Occipital lobe (tissue), 2 donors: ENCODE data around the gene FILIP1. TPM values are rescaled to one million over a fixed set of nuclear protein-coding genes. Genes with fewer than 3 reads are reported as not detected.

Experiments
- DNase-seq: peaks from one replicate; lab custom pipeline; 2025; lab: John Stamatoyannopoulos, UW
- total RNA-seq: library from RNA; depleted of rRNA; stranded (reverse); fragments of >200 nt; gene quantifications from one replicate; pipeline ENCODE4 v1.2.3, GENCODE V29; 2014

Gene FILIP1
- 4.5 TPM for total RNA-seq

GRCh38 chr6:75493400-75494064, at the start of gene FILIP1:
Gene FILIP1 (minus strand): TSS chr6:75493800. CDS start chr6:75414972, 78,828 bp downstream.
- peak; percentile 6 for DNase-seq

DNA sequence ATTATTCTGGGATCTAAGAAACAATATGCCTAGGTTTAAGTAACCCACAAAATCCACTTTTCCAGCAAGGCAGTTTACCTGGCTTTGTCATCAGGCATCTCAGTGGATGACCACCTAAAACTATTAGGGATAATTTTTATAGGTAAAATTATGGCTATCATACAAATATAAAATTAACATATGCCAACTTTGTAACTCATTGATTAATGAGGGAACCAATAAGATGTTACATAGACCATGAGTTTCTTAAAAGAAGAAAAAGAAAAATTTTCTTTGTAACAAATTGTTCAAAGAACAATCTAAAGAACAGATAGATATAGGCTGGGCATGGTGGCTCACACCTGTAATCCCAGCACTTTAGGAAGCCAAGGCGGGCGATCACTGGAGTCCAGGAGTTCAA, 49.7 kb upstream of the FILIP1 start:
- no peak for DNase-seq

DNA sequence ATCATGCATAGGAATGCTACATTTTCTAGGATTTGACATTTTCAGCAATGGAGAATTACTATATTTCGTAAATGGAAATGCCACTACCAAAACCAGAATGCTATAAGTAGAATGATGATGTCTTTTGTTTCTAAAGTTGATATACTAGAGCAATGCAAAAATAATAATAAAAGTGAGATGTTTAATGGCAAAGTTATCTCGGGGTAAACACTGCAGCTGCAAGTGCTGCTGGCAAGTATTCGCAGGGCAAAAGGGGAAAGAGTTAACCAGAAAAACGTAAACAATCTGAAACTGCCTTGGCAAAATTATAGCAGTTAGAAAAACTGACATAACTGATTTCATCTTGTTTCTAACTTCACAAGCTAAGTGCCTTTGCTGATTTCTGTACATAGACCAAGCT, 45.5 kb upstream of the FILIP1 start:
- no peak for DNase-seq

DNA sequence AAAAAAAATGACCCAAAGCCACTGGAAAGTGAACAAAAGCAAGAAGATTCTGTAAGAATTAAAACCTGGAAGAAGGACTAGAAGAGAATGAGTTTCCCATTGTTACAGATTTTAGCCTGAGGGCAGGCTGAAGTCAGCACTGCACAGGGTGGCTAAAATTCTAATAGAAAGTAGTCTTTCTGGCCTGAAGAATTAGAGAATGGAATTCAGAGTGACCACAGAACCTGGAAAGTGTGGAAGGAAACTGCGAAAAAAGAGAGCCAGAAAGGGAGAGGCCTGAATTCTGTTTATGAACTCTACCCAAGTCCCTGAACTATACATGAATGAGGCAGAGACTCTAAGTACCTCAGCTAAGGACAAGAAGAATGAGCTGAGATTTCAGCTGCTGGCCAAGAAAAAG, 38.9 kb upstream of the FILIP1 start:
- no peak for DNase-seq

DNA sequence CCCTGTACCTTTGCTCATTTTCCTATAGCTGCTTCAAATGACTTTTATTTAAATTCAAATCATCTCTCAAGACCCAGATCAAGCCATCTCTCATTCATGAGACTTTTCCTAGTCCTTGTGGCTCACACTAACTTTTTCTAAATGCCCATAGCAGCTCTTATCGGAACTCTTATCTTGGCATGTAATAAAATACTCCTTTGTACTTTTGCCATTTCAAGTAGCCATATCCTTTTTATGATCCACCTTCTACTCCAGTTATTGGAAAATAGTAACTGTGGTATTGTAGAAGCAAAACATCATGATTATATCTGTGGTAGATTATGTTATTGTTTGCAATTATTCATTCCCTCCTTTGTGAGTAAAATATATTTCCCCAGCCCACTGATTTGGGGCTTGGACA, 37.6 kb upstream of the FILIP1 start:
- no peak for DNase-seq

- DNase-seq = no peak
Observed at GRCh38 chr6:75530696-75531095, 37.1 kb upstream of the FILIP1 start.

DNA sequence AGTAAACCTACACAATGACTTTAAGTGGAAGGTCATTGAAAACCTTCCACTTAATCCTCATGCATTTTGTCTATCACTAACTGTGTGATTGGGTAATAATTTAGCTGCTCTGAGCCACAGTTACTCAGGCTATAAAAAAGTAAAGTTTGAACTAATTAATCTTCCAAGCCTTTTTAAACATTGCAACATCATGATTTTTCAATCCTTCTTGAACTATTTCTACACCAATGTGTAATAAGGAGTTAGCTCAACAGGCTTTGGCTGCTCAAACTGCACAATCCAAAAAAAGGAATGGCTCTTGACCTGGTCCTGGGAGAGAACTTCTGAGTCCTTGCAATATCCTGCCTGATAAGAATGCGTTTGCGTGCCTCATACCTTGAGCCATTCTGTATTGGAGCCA, 34.8 kb upstream of the FILIP1 start:
- DNase-seq = no peak

GRCh38 chr6:75526502-75527127, 33.0 kb upstream of the FILIP1 start:
- no peak for DNase-seq

DNA sequence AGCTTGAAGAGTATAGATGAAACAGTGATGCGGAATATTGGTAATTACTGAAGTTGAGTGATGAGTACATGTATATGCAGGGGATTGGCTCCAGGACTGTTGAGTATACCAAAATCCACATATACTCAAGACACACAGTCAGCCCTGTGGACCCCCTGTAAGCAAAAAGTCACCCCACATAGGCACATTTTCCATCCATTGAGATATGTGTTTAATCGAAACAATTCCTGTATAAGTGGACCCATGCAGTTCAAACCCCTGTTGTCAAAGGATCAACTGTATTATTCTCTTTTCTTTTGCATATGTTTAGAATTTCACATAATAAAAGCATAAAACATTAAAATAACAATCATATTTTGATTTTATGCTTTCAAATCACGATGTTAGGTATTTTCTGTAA, 32.1 kb upstream of the FILIP1 start:
- no peak for DNase-seq

- DNase-seq = no peak
Observed at GRCh38 chr6:75524322-75524972, 30.8 kb upstream of the FILIP1 start.

GRCh38 chr6:75516757-75517156, 23.2 kb upstream of the FILIP1 start:
- no peak for DNase-seq

DNA sequence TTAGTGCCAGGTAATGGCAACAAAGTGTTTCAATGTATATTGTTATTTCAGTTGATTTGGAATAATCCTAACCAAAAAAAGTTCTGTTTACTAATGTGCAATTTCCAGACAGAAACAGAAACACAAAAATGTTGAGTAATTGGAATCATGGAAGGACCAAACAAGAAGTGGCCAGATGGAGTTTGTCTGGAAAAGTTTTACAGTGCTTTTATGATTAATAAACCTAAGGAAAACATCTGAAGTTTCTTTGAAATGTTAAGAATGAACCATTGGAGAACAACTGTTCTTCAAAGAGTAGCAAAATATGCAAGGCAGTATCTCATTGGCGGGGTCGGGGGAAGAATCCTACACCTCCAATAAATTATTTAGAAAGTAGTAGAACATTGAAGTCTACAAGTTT, 19.0 kb upstream of the FILIP1 start:
- DNase-seq = no peak

GRCh38 chr6:75505424-75505823, 11.8 kb upstream of the FILIP1 start:
- no peak for DNase-seq

- DNase-seq = no peak
Observed at GRCh38 chr6:75504465-75505222, 11.0 kb upstream of the FILIP1 start.

DNA sequence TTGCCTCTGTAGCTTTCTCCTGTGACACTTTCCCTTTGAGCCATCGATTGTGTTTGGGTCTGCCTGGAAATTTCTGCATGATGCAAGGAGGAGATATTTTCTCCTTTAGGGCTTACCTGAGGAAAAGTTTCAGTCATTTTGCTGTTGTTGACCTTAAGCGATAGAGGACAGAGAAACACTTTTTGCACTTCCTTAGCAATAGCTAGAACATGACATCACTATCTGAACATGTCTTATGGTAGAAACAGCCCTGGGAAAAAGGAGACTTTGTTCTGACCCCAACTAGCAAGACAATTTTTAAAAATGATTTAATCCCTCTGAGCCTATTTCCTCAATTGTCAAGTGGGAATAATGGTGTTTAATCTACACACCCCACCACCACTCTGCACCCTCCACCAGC, 9.7 kb upstream of the FILIP1 start:
- no peak for DNase-seq

DNA sequence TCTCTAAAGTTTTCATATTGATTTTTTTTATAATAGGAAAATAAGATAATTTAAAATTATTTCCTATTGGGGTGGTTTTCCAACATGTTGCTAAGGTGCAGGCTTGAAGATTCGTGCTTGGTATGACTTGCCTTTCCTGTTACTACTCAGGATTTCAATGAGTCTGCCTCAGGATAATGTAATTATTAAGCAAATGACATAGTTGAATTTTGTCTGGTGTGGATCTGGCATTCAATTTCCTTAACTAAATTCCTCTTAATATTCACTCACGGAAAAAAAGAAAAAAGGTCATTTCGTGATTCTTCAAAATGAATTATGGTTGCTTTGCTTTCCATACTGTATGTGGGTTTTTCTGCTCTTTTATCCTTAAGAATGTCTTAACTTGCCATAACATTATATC, 9.3 kb upstream of the FILIP1 start:
- DNase-seq = no peak

GRCh38 chr6:75501756-75502155, 8.2 kb upstream of the FILIP1 start:
- DNase-seq = no peak

DNA sequence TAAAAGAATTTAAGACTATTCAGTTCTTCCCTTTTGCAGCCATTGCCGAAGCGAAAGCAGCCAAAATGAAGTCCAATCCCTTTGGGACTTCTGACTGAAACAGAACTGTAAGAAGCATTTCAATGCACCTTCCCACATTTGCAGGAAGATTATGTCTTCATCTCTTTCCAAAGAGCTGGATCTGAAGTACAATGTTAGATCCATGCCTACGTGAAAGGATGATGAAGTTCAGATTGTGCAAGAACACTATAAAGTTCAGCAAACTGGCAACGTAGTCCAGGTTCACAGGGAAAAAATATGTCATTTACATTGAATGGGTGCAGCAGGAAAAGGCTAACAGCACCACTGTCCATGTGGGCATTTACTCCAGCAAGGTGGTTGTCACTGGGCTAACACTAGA, 6.0 kb upstream of the FILIP1 start:
- no peak for DNase-seq

DNA sequence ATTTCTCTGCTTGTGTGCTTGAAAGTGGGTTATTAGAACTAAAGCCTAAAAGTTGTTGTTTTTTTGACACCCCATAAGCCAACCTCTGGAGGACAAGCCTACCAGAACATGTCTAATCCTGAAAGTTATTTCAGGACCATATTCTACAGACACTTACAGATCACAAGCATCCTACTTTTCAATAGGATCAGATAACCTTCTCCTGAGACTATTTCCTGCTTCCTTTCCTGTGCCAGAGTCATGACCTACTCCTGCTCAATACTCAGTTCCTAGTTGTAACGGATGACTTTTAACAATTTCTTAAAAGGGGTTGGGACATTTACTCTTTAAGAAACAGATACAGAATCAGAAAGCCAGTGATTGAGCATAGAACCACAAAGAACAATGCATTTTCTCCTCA, 5.3 kb upstream of the FILIP1 start:
- DNase-seq = no peak

GRCh38 chr6:75497994-75498393, 4.4 kb upstream of the FILIP1 start:
- no peak for DNase-seq

DNA sequence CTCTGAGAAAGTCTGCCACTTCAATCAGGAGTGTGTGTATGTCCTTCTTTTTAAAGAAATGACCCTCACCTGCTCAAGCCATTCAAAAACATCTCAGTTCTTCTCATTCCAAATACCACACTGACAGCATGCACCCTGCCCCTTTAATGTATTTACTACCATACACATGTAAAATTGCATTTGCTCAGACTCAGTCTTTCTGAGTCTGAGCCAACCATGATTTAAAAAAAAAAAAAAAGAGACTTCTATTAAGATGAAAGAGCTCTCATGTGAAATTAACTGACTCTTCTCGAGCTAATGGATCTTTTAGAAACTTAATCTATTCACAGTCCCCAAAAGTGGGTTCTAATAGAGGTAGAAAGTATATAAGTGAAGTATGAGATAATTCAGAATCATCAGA, 1.4 kb upstream of the FILIP1 start:
- DNase-seq = no peak

DNA sequence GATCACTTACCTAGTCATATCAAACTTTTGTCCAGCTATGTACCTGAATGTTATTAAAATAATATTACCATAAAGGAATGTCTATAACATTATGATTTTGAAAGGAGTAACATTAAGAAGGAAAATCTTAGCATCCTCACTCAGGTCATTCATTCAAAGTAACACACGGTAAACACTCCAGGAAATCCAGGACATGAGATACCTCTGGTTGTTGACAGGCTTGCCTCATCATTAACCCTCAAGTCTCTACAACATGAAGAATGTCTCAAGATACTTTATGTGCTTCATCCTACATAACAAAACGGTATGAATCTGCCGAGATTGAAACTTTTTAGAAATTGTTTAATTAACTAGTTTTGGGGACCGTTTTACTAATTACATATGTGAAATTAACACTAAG, 690 bp upstream of the FILIP1 start:
- no peak for DNase-seq
